Stimulated activated CD4-positive, alpha-beta T cell treated with anti-CD3 and anti-CD28 coated beads, Interleukin-15, amount 100 ng/mL, for 1 hour (primary cell): ENCODE results near the gene TRAPPC12.

Experiments used
- DNase-seq, 2 donors: peaks; one replicate each; pipeline ENCODE4 v3.0.0-alpha.2; 2020; ENCODE audit warnings: low read depth in 1 of 2, low spot score in 1 of 2

Gene TRAPPC12

GRCh38 chr2:3465844-3466481 lies 86.5 kb downstream of the TRAPPC12 start:
- no peak for DNase-seq

GRCh38 chr2:3466482-3466863 lies 87.0 kb downstream of the TRAPPC12 start:
- DNase-seq: no peak

- no peak for DNase-seq
Measured at GRCh38 chr2:3466966-3467365, 87.5 kb downstream of the TRAPPC12 start.

GRCh38 chr2:3467654-3468053 lies 88.2 kb downstream of the TRAPPC12 start:
- no peak for DNase-seq

- no peak for DNase-seq
Measured at GRCh38 chr2:3468296-3468988, 88.9 kb downstream of the TRAPPC12 start.

GRCh38 chr2:3469486-3469885 lies 90.0 kb downstream of the TRAPPC12 start:
- DNase-seq: no peak

GRCh38 chr2:3470166-3470651 lies 90.7 kb downstream of the TRAPPC12 start:
- DNase-seq: no peak

- DNase-seq: no peak
Measured at GRCh38 chr2:3470856-3471737, 91.6 kb downstream of the TRAPPC12 start.

GRCh38 chr2:3472296-3472695 lies 92.8 kb downstream of the TRAPPC12 start:
- DNase-seq: no peak

- no peak for DNase-seq
Measured at GRCh38 chr2:3472966-3473365, 93.5 kb downstream of the TRAPPC12 start.

GRCh38 chr2:3475771-3476170 lies 96.3 kb downstream of the TRAPPC12 start:
- no peak for DNase-seq

- DNase-seq: no peak
Measured at GRCh38 chr2:3476321-3476984, 97.0 kb downstream of the TRAPPC12 start.

GRCh38 chr2:3476985-3477327 lies 97.5 kb downstream of the TRAPPC12 start:
- no peak for DNase-seq

- no peak for DNase-seq
Measured at GRCh38 chr2:3478846-3479385, 99.4 kb downstream of the TRAPPC12 start.

GRCh38 chr2:3479430-3480320 lies 100.2 kb downstream of the TRAPPC12 start:
- no peak for DNase-seq

- no peak for DNase-seq
Measured at GRCh38 chr2:3480352-3481010, 101.0 kb downstream of the TRAPPC12 start.

GRCh38 chr2:3481011-3481400 lies 101.5 kb downstream of the TRAPPC12 start:
- no peak for DNase-seq

- no peak for DNase-seq
Measured at GRCh38 chr2:3481736-3482362, 102.4 kb downstream of the TRAPPC12 start.

- no peak for DNase-seq
Measured at GRCh38 chr2:3482363-3482821, 102.9 kb downstream of the TRAPPC12 start.
